IPS DF 6.9 (cell line): ENCODE results near the gene CCDC141.
"Not testable (repeated sequence)": the region's sequence is repeated elsewhere in the genome, so short reads cannot be mapped to it uniquely, and the experiment has no call there.

Experiments used
- DNase-seq: peaks from one replicate; pipeline ENCODE4 v3.0.0-alpha.2; 2013; ENCODE audit warnings: low read depth, low spot score
- H3K27ac ChIP-seq: one replicate; pipeline ENCODE4 v1.5.1; 2013; ENCODE audit warnings: low read length, control low read depth
- H3K27me3 ChIP-seq: 2 replicates; pipeline ENCODE4 v1.6.1; 2013; ENCODE audit warnings: mild to moderate bottlenecking, low read length; ENCODE audit not compliant: control insufficient read depth, insufficient read depth
- H3K36me3 ChIP-seq: 2 replicates; pipeline ENCODE4 v1.6.1; 2013; ENCODE audit warnings: low read length; ENCODE audit not compliant: control insufficient read depth, insufficient read depth
- H3K4me1 ChIP-seq: 2 replicates; pipeline ENCODE4 v1.6.1; 2013; ENCODE audit warnings: low read length; ENCODE audit not compliant: control insufficient read depth, insufficient read depth
- H3K4me3 ChIP-seq: 2 replicates; pipeline ENCODE4 v1.5.1; 2013; ENCODE audit warnings: mild to moderate bottlenecking, low read length
- H3K9me3 ChIP-seq: 2 replicates; pipeline ENCODE4 v1.6.1; 2013; ENCODE audit warnings: low read length, inconsistent platforms; ENCODE audit not compliant: control insufficient read depth, insufficient read depth
- WGBS: extraction: QIAGEN DNeasy Blood & Tissue Kit; methylation state at CpG from one replicate; pipeline ENCODE4 v1.1.7; 2013; ENCODE audit warnings: mixed read lengths, missing lambda C conversion rate; ENCODE audit not compliant: insufficient read length, insufficient coverage; 5-methylcytosine and 5-hydroxymethylcytosine counted together

CCDC141 gene

DNA sequence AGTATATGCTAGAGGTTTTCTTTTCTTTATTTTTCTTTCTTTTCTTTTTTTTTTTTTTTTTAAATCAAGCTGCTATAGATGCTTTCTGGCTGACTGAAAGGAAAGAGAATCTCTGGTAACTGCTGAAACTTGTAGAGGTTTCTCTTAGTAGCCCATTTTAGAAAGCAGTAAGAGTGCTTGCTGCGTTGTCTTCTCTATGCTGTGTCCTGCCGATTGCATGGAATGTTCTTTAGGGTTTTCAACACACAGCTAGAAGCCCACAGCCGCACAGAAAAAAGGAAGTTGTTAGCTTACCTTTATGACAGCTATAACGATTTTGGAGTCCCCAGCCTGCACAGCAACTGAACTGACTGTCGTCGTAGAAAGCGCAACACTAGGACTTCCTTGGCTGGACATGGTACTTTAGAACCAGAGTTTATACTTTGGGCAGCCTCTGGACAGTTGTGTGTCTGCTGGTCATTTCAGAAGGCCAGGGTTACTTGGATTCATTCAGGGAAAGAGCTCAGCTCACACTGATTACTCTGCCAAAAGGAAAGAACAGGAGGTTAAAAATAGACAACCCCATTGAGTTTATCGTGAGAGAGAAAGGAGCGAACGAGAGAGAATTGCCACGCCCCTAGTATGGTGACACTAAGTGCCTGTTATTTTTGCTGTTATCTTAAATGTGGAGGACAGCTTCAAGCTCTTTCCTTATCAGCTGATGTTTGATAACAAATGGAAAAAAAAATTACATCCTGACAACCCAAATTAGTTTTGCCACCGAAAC lies at the start of gene CCDC141:
CCDC141 (minus strand) TSS at position 592 of the 766 bp plus-strand sequence; CDS start at position 396, 196 bp downstream.
- Histone ChIP-seq H3K9me3 (no peaks in the 10 kb centered on the region), H3K4me1 (peaks cover 3% of the 10 kb centered on the region; the same call in 1 of the 2 replicates), H3K27me3 (no peaks in the 10 kb centered on the region), H3K36me3 (no peaks in the 10 kb centered on the region), H3K27ac (no peak within 1 kb of the TSS), H3K4me3 (no peak within 1 kb of the TSS)
- WGBS: no CpG with 5 or more reads among the region's 12 CpGs
- no peak for DNase-seq

GRCh38 chr2:179098080-179098689 lies 48.2 kb upstream of the CCDC141 start:
- DNase-seq: no peak
- Histone ChIP-seq H3K36me3 (no peaks in the 10 kb centered on the region), H3K27me3 (no peaks in the 10 kb centered on the region), H3K27ac (no peak overlapping the region), H3K4me1 (no peaks in the 10 kb centered on the region), H3K9me3 (peaks cover under 1% of the 10 kb centered on the region; the same call in 1 of the 2 replicates), H3K4me3 (no peak overlapping the region)
- WGBS: no CpG with 5 or more reads among the region's 4 CpGs

DNA sequence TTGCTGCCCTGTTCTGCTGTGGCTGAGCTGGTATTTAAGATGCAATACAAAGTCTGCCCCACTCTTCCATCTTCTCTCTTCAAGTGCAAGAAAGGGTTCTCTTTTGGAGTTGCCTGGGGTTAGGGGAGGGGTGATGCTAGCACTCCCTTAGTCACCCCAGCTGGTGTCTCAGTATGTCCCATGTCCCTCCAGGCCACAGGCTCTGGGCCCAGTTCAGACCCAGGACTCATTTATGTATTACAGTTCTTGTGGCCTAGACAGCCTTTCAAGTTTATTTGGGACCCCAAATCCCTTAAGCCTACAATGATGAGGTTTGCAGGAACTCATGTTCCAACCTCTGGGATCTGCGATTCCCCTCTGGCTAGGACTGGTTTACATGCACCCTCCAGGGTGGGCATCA lies 47.2 kb upstream of the CCDC141 start:
- no peak for DNase-seq
- Histone ChIP-seq H3K27ac (no peak overlapping the region), H3K4me1 (no peaks in the 10 kb centered on the region), H3K27me3 (no peaks in the 10 kb centered on the region), H3K36me3 (no peaks in the 10 kb centered on the region), H3K4me3 (no peak overlapping the region), H3K9me3 (peaks cover 2% of the 10 kb centered on the region; the same call in 1 of the 2 replicates)
- no CpG with 5 or more reads among the region's 1 CpG for WGBS

GRCh38 chr2:179096090-179096489 lies 46.2 kb upstream of the CCDC141 start:
- WGBS: no CpG with 5 or more reads among the region's 3 CpGs
- Histone ChIP-seq H3K27me3 (no peaks in the 10 kb centered on the region), H3K9me3 (peaks cover 2% of the 10 kb centered on the region; the same call in 1 of the 2 replicates), H3K27ac (no peak overlapping the region), H3K4me3 (no peak overlapping the region), H3K4me1 (no peaks in the 10 kb centered on the region), H3K36me3 (no peaks in the 10 kb centered on the region)
- no peak for DNase-seq

- H3K27ac ChIP-seq, H3K9me3 ChIP-seq, H3K36me3 ChIP-seq, H3K27me3 ChIP-seq, H3K4me3 ChIP-seq, H3K4me1 ChIP-seq, DNase-seq: not testable (repeated sequence)
- no CpG with 5 or more reads among the region's 4 CpGs for WGBS
These were observed 43.0 kb upstream of the CCDC141 start for GRCh38 chr2:179092912-179093311.

- H3K27me3 ChIP-seq: no peaks in the 10 kb centered on the region
- H3K36me3 ChIP-seq: no peaks in the 10 kb centered on the region
- H3K4me3 ChIP-seq: no peak overlapping the region
- no peaks in the 10 kb centered on the region for H3K9me3 ChIP-seq
- H3K27ac ChIP-seq: no peak overlapping the region
- WGBS: no CpG with 5 or more reads among the region's 2 CpGs
- no peak for DNase-seq
- H3K4me1 ChIP-seq: no peaks in the 10 kb centered on the region
These were observed 32.8 kb upstream of the CCDC141 start for GRCh38 chr2:179082697-179083096.

- no peaks in the 10 kb centered on the region for H3K27me3 ChIP-seq
- H3K27ac ChIP-seq: no peak overlapping the region
- no peaks in the 10 kb centered on the region for H3K9me3 ChIP-seq
- no peak for DNase-seq
- no peak overlapping the region for H3K4me3 ChIP-seq
- H3K36me3 ChIP-seq: no peaks in the 10 kb centered on the region
- no peaks in the 10 kb centered on the region for H3K4me1 ChIP-seq
These were observed 32.0 kb upstream of the CCDC141 start for GRCh38 chr2:179081954-179082353.

- Histone ChIP-seq H3K9me3 (no peaks in the 10 kb centered on the region; the same call in 1 of the 2 replicates), H3K27me3 (no peaks in the 10 kb centered on the region), H3K4me1 (no peaks in the 10 kb centered on the region), H3K4me3 (no peak overlapping the region), H3K36me3 (no peaks in the 10 kb centered on the region), H3K27ac (no peak overlapping the region)
- WGBS: no CpG with 5 or more reads among the region's 3 CpGs
- DNase-seq: no peak
These were observed 22.6 kb upstream of the CCDC141 start for GRCh38 chr2:179072527-179072926.

DNA sequence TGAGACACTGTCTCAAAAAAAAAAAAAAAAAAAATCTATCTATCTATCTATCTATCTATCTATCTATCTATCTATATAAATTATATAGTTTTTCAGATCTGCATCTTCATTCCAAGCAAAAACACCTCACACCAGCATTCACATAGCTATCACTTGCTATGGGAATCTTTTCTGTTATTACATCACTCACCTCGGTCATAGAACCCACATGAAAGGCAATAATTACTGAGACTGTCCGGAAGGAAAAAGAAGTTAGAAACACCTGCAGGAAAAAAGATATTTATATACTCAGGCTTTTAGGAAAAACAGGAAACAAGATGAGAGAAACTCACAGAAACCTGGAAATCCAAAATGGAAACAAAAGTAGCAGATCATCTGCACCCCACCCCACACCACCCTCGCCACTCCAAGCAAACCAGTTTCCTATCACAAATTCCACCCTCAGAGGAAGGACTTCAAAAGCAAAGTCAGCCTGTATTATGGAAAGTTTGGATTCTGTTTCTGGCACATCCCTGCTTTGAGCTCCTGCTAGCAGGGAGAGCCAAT lies 21.9 kb upstream of the CCDC141 start:
- H3K27me3 ChIP-seq: no peaks in the 10 kb centered on the region
- no peak for DNase-seq
- H3K9me3 ChIP-seq: no peaks in the 10 kb centered on the region; the same call in 1 of the 2 replicates
- no peaks in the 10 kb centered on the region for H3K4me1 ChIP-seq
- WGBS: no CpG with 5 or more reads among the region's 3 CpGs
- H3K36me3 ChIP-seq: no peaks in the 10 kb centered on the region
- H3K27ac ChIP-seq: no peak overlapping the region
- no peak overlapping the region for H3K4me3 ChIP-seq

DNA sequence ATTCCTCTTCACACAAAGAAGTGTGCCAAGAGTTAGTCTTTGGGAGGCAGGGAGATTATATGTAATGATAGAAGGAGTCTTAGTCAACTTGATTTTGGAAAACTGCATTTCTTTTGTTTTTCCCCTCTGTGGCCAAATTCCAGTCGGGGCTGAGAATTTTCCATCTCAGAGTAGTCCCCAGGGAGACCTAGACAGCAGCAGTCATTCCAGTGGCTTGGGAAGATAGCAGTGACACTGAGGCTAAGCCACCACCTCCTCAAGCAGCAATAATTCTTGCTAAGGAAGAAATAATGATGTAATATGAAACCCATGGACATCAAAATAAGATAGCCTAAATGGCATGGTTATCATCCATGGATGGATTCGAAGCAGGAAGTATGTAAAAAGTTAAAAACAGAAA lies 21.0 kb upstream of the CCDC141 start:
- no peak overlapping the region for H3K27ac ChIP-seq
- no peaks in the 10 kb centered on the region for H3K27me3 ChIP-seq
- no peak overlapping the region for H3K4me3 ChIP-seq
- H3K36me3 ChIP-seq: no peaks in the 10 kb centered on the region
- H3K9me3 ChIP-seq: no peaks in the 10 kb centered on the region; the same call in 1 of the 2 replicates
- H3K4me1 ChIP-seq: no peaks in the 10 kb centered on the region
- no peak for DNase-seq
- WGBS: no CpG with 5 or more reads among the region's 2 CpGs
